ENCODE results near the gene MED29.

DNA sequence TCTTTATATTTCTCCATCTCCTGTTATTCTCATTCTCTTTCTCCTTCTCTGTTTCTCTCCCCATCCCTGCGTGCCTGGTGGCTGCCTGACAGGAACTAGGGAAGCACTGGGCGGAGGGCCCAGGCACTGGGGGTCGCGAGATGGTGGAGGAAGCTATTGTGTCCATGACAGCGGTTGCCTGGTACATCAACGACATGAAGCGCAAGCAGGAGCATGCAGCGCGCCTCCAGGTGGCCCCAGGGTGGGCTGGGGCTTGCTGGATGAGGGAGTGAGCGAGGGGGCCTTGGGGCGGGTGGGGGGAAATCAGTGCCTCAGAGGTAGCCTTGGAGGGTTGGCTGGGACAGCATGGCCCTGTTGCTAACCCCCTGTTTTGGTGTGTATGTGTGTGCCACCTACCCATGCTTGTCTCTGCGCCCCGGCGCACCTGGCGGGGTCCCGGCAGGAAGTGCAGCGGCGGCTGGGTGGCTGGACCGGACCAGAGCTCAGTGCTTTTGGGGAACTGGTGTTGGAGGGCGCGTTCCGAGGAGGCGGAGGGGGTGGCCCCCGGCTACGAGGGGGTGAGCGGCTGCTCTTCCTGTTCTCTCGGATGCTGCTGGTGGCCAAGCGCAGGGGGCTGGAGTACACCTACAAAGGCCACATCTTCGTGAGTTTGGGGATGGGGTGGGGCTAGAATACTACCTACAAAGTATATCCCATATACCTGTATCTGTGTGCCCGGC is 26.4 kb downstream of the MED29 start:
- no peak for TF ChIP-seq CTCF (IDR thresholded peaks at IDR 0.05)
- no peak for TF ChIP-seq POLR2A (IDR thresholded peaks at IDR 0.05)

All from stomach (tissue), 4 donors.